Adipocyte (in vitro differentiated cells): ENCODE results near the gene NFASC.

ENCODE experiments used
- DNase-seq: peaks from one replicate; pipeline ENCODE4 v3.0.0-alpha.2; 2015; ENCODE audit warnings: low read depth
- H3K27me3 ChIP-seq: replicated peaks from 2 replicates; pipeline ENCODE4 v1.7.0; 2013; ENCODE audit warnings: mild to moderate bottlenecking, low read length, moderate library complexity; ENCODE audit not compliant: control insufficient read depth, insufficient read depth
- H3K36me3 ChIP-seq: 2 replicates; pipeline ENCODE4 v1.7.0; 2013; ENCODE audit warnings: low read length, mild to moderate bottlenecking, moderate library complexity; ENCODE audit not compliant: control insufficient read depth, insufficient read depth, severe bottlenecking
- H3K4me1 ChIP-seq: 2 replicates; pipeline ENCODE4 v1.7.0; 2013; ENCODE audit warnings: mild to moderate bottlenecking, low read length, moderate library complexity; ENCODE audit not compliant: control insufficient read depth, insufficient read depth
- H3K4me3 ChIP-seq: 2 replicates; pipeline ENCODE4 v1.7.0; 2013; ENCODE audit warnings: mild to moderate bottlenecking, low read length, moderate library complexity
- H3K9ac ChIP-seq: 2 replicates; pipeline ENCODE4 v1.7.0; 2013; ENCODE audit warnings: mild to moderate bottlenecking, low read length, moderate library complexity
- H3K9me3 ChIP-seq: 2 replicates; pipeline ENCODE4 v1.7.0; 2013; ENCODE audit warnings: mild to moderate bottlenecking, low read length, moderate library complexity; ENCODE audit not compliant: control insufficient read depth

The NFASC gene

GRCh38 chr1:204870160-204870912 is at the start of gene NFASC:
NFASC (plus strand) TSS chr1:204870862; CDS start chr1:204944316, 73,454 bp downstream.
- Histone ChIP-seq H3K36me3 (peaks cover 6% of the 10 kb centered on the region), H3K9ac (no peak within 1 kb of the TSS), H3K4me1 (peaks cover 24% of the 10 kb centered on the region), H3K9me3 (no peaks in the 10 kb centered on the region), H3K27me3 (no peaks in the 10 kb centered on the region), H3K4me3 (no peak within 1 kb of the TSS)
- no peak for DNase-seq

GRCh38 chr1:204821476-204821875 is 49.2 kb upstream of the NFASC start:
- Histone ChIP-seq H3K4me1 (no peaks in the 10 kb centered on the region), H3K36me3 (no peaks in the 10 kb centered on the region), H3K27me3 (peaks cover 40% of the 10 kb centered on the region), H3K9me3 (no peaks in the 10 kb centered on the region), H3K9ac (no peak overlapping the region), H3K4me3 (no peak overlapping the region)
- DNase-seq, result no peak

GRCh38 chr1:204821924-204822323 is 48.7 kb upstream of the NFASC start:
- Histone ChIP-seq H3K36me3 (no peaks in the 10 kb centered on the region), H3K4me1 (no peaks in the 10 kb centered on the region), H3K4me3 (no peak overlapping the region), H3K9ac (no peak overlapping the region), H3K27me3 (peaks cover 42% of the 10 kb centered on the region), H3K9me3 (no peaks in the 10 kb centered on the region)
- DNase-seq, result no peak

GRCh38 chr1:204826970-204827369 is 43.7 kb upstream of the NFASC start:
- Histone ChIP-seq H3K27me3 (peaks cover 25% of the 10 kb centered on the region), H3K4me1 (peaks cover 22% of the 10 kb centered on the region), H3K9me3 (no peaks in the 10 kb centered on the region), H3K9ac (no peak overlapping the region), H3K36me3 (no peaks in the 10 kb centered on the region), H3K4me3 (no peak overlapping the region)
- no peak for DNase-seq

GRCh38 chr1:204828352-204828850 is 42.3 kb upstream of the NFASC start:
- Histone ChIP-seq H3K9me3 (no peaks in the 10 kb centered on the region), H3K4me3 (peak overlapping the region; percentile 82), H3K9ac (peak overlapping the region; percentile 80), H3K36me3 (no peaks in the 10 kb centered on the region), H3K27me3 (peaks cover 17% of the 10 kb centered on the region), H3K4me1 (peaks cover 22% of the 10 kb centered on the region)
- DNase-seq, result peak; percentile 44

GRCh38 chr1:204829133-204829825 is 41.4 kb upstream of the NFASC start:
- no peak for DNase-seq
- H3K27me3 ChIP-seq, result peaks cover 17% of the 10 kb centered on the region

GRCh38 chr1:204830747-204831146 is 39.9 kb upstream of the NFASC start:
- Histone ChIP-seq H3K9me3 (no peaks in the 10 kb centered on the region), H3K9ac (no peak overlapping the region), H3K27me3 (peaks cover 10% of the 10 kb centered on the region), H3K4me3 (peak overlapping the region; percentile 82), H3K4me1 (peaks cover 22% of the 10 kb centered on the region), H3K36me3 (peaks cover 9% of the 10 kb centered on the region)
- no peak for DNase-seq

More at GRCh38 chr1:204829133-204829825, 41.4 kb upstream of the NFASC start:
- H3K36me3 ChIP-seq, result no peaks in the 10 kb centered on the region
- peak overlapping the region; percentile 80 for H3K9ac ChIP-seq
- peak overlapping the region; percentile 82 for H3K4me3 ChIP-seq
- H3K4me1 ChIP-seq, result peaks cover 22% of the 10 kb centered on the region
- H3K9me3 ChIP-seq, result no peaks in the 10 kb centered on the region

- Histone ChIP-seq H3K27me3 (peaks cover 6% of the 10 kb centered on the region), H3K4me1 (peaks cover 22% of the 10 kb centered on the region), H3K4me3 (no peak overlapping the region), H3K9me3 (no peaks in the 10 kb centered on the region), H3K9ac (no peak overlapping the region), H3K36me3 (peaks cover 9% of the 10 kb centered on the region)
- no peak for DNase-seq
Observed at GRCh38 chr1:204831186-204831585, 39.5 kb upstream of the NFASC start.

GRCh38 chr1:204834336-204834735 is 36.3 kb upstream of the NFASC start:
- H3K9me3 ChIP-seq, result no peaks in the 10 kb centered on the region
- H3K4me3 ChIP-seq, result no peak overlapping the region
- peaks cover 26% of the 10 kb centered on the region for H3K4me1 ChIP-seq
- peaks cover 9% of the 10 kb centered on the region for H3K36me3 ChIP-seq
- H3K9ac ChIP-seq, result no peak overlapping the region
- no peaks in the 10 kb centered on the region for H3K27me3 ChIP-seq
- no peak for DNase-seq

GRCh38 chr1:204834752-204835151 is 35.9 kb upstream of the NFASC start:
- DNase-seq, result no peak
- no peak overlapping the region for H3K9ac ChIP-seq
- no peak overlapping the region for H3K4me3 ChIP-seq
- peaks cover 22% of the 10 kb centered on the region for H3K4me1 ChIP-seq
- H3K36me3 ChIP-seq, result peaks cover 9% of the 10 kb centered on the region
- no peaks in the 10 kb centered on the region for H3K9me3 ChIP-seq
- H3K27me3 ChIP-seq, result no peaks in the 10 kb centered on the region

- no peak overlapping the region for H3K9ac ChIP-seq
- no peaks in the 10 kb centered on the region for H3K9me3 ChIP-seq
- H3K36me3 ChIP-seq, result peaks cover 9% of the 10 kb centered on the region
- no peak for DNase-seq
- no peak overlapping the region for H3K4me3 ChIP-seq
- peaks cover 12% of the 10 kb centered on the region for H3K4me1 ChIP-seq
- H3K27me3 ChIP-seq, result no peaks in the 10 kb centered on the region
Observed at GRCh38 chr1:204835737-204836136, 34.9 kb upstream of the NFASC start.
